Mucosa of descending colon (tissue), 3 donors: ENCODE measurements around the gene BAIAP2L1. TPM values are rescaled to one million over a fixed set of nuclear protein-coding genes. Genes with fewer than 3 reads are reported as not detected.

Experiments
- ATAC-seq: fragments of 200-7000 bp; cut with Tn5 transposase; one replicate; pipeline ENCODE4 v1.9.1; 2020; ENCODE audit warnings: mild to moderate bottlenecking, moderate library complexity
- DNase-seq, 3 donors: peaks; one replicate each; pipeline ENCODE4 v3.0.0-alpha.2; 2020
- H3K36me3 ChIP-seq: fragments of 200-600 bp; one replicate; pipeline ENCODE4 v1.8.0; 2021; ENCODE audit warnings: low read depth, mild to moderate bottlenecking
- H3K4me1 ChIP-seq: fragments of 200-600 bp; one replicate; pipeline ENCODE4 v1.8.0; 2021; ENCODE audit warnings: low read depth, mild to moderate bottlenecking
- H3K4me3 ChIP-seq: fragments of 200-600 bp; one replicate; pipeline ENCODE4 v1.8.0; 2021; ENCODE audit warnings: mild to moderate bottlenecking
- H3K9me3 ChIP-seq: fragments of 200-600 bp; one replicate; pipeline ENCODE4 v1.8.0; 2021; ENCODE audit warnings: mild to moderate bottlenecking
- CTCF ChIP-seq: fragments of 200-600 bp; IDR thresholded peaks from one replicate; pipeline ENCODE4 v1.8.0; 2022; ENCODE audit warnings: antibody characterized with exemption, mild to moderate bottlenecking
- intact Hi-C, 2 donors: fragments of 100-400 bp; cut with DNase I in 1 of 2; cut with micrococcal nuclease in 1 of 2; formaldehyde crosslinking; loops; one replicate each; pipeline versions ENCODE4 v1.11.0 to v1.11.1; 2022; cut with DNase I, micrococcal nuclease
- total RNA-seq, 3 donors: library from RNA; stranded (reverse); fragmentation: NEBNext Ultra II Directional in 2 of 3; extraction: Animal tissue kit (Norgen Biotek cat#: 25700) in 2 of 3; gene quantifications; one replicate each; pipeline versions ENCODE4 v1.2.1 to v1.2.4, GENCODE V29; 2021 to 2023
- donor health status: DM: no; HTN: no; CAD: no; lungs with moderate emphysema.
- donor health status: DM: no; HTN: no; CAD: no.
- donor health status: DM: no; HTN: yes; CAD: no.

The BAIAP2L1 gene
- total RNA-seq, 3 donors from 2014 or later = 39.9 to 78.0 (median 65.4) TPM

- Histone ChIP-seq H3K4me3 (no peak overlapping the region), H3K9me3 (no peaks in the 10 kb centered on the region), H3K4me1 (peaks cover 26% of the 10 kb centered on the region), H3K36me3 (no peaks in the 10 kb centered on the region)
- intact Hi-C loops = no loop called here
- TF ChIP-seq CTCF = no peak
- no peak for ATAC-seq
- DNase-seq = no peak
Measured at GRCh38 chr7:98254516-98254915, 146.4 kb downstream of the BAIAP2L1 start.

- intact Hi-C loops = no loop called here
- H3K4me3 ChIP-seq = peak overlapping the region; percentile 75
- H3K36me3 ChIP-seq = no peaks in the 10 kb centered on the region
- TF ChIP-seq CTCF = no peak
- ATAC-seq (peak; percentile 56), DNase-seq (peak in 2 of 3 donors; percentile 30 to 55)
- no peaks in the 10 kb centered on the region for H3K9me3 ChIP-seq
- peaks cover 32% of the 10 kb centered on the region for H3K4me1 ChIP-seq
Measured at GRCh38 chr7:98252425-98253054, 148.3 kb downstream of the BAIAP2L1 start.

- DNase-seq (peak; percentile 96 to 98 (median 98)), ATAC-seq (peak; percentile 95)
- H3K4me1 ChIP-seq = peaks cover 32% of the 10 kb centered on the region
- no peaks in the 10 kb centered on the region for H3K36me3 ChIP-seq
- no peaks in the 10 kb centered on the region for H3K9me3 ChIP-seq
- H3K4me3 ChIP-seq = peak within 1 kb of the TSS; percentile 75
- no peak for TF ChIP-seq CTCF
- intact Hi-C loops = no loop called here
Measured at GRCh38 chr7:98251601-98252424, 149.1 kb downstream of the BAIAP2L1 start, which contains the start of gene TECPR1. Gene TECPR1, minus strand, starts transcription at chr7:98252232. Its CDS starts 6,086 bp downstream, at chr7:98246146.

- Histone ChIP-seq H3K4me1 (peaks cover 32% of the 10 kb centered on the region), H3K36me3 (no peaks in the 10 kb centered on the region), H3K4me3 (no peak overlapping the region), H3K9me3 (no peaks in the 10 kb centered on the region)
- intact Hi-C loops = no loop called here
- DNase-seq (no peak), ATAC-seq (peak; percentile 59)
- no peak for TF ChIP-seq CTCF
Measured at GRCh38 chr7:98251231-98251600, 149.7 kb downstream of the BAIAP2L1 start.

- Histone ChIP-seq H3K4me1 (peaks cover 32% of the 10 kb centered on the region), H3K4me3 (no peak overlapping the region), H3K36me3 (no peaks in the 10 kb centered on the region), H3K9me3 (no peaks in the 10 kb centered on the region)
- intact Hi-C loops = no loop called here
- TF ChIP-seq CTCF = no peak
- no peak for ATAC-seq
- DNase-seq = peak in 1 of 3 donors; percentile 32
Measured at GRCh38 chr7:98250789-98251188, 150.1 kb downstream of the BAIAP2L1 start.
